ENCODE measurements around the gene NKIRAS2.

NKIRAS2 gene

DNA sequence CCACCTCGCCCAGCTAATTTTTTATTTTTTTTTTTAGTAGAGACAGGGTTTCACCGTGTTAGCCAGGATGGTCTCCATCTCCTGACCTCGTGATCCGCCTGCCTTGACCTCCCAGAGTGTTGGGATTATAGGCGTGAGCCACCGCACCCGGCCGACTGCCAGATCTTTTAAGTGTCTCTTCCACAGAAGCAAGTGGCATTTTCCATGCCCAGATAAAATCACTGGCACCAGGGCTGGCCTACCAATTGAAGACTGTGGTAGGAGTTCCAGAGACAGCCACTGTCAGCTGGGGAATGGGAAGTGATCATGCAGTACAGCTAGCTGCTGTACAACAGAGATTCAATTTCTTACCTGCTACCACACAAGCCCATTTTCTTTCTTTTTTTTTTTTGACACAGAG, 35.4 kb upstream of the NKIRAS2 start:
- no peak for TF ChIP-seq TAF1 (IDR thresholded peaks at IDR 0.05; ENCODE audit: low read depth)

DNA sequence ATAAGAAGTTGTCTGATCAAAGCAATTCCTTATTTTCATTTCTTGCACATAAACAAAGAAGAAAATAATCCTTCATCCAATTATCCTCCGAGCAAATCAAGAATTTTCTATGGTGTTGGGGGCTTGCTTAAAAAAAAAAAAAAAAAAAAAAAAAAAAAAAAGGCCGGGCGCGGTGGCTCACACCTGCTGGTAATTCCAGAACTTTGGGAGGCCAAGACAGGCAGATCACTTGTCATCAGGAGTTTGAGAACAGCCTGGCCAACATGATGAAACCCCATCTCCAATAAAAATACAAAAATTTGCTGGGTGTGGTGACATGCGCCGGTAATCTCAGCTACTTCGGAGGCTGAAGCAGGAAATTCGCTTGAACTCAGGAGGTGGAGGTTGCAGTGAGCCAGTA, 34.0 kb upstream of the NKIRAS2 start:
- TF ChIP-seq RAD21 (IDR thresholded peaks at IDR 0.05; ENCODE audit: low read depth) (no peak), CREB1 (IDR thresholded peaks at IDR 0.05; ENCODE audit: low read depth) (no peak), EGR1 (IDR thresholded peaks at IDR 0.05) (no peak), TAF1 (IDR thresholded peaks at IDR 0.05; ENCODE audit: low read depth) (no peak), CEBPB (IDR thresholded peaks at IDR 0.05) (no peak), ZBTB7A (IDR thresholded peaks at IDR 0.05; ENCODE audit: low read depth) (no peak), FOXM1 (IDR thresholded peaks at IDR 0.05; ENCODE audit: borderline replicate concordance, low read depth) (no peak), EP300 (IDR thresholded peaks at IDR 0.05; ENCODE audit: borderline replicate concordance) (no peak), TEAD4 (IDR thresholded peaks at IDR 0.05) (no peak), YY1 (IDR thresholded peaks at IDR 0.05; ENCODE audit: low read depth) (no peak), NFIC (IDR thresholded peaks at IDR 0.05) (no peak), TCF12 (IDR thresholded peaks at IDR 0.05; ENCODE audit: low read depth) (no peak)
- TF ChIP-seq, protein P1, sequence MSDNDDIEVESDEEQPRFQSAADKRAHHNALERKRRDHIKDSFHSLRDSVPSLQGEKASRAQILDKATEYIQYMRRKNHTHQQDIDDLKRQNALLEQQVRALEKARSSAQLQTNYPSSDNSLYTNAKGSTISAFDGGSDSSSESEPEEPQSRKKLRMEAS (IDR thresholded peaks at IDR 0.05) = no peak
- TF ChIP-seq, protein P2, sequence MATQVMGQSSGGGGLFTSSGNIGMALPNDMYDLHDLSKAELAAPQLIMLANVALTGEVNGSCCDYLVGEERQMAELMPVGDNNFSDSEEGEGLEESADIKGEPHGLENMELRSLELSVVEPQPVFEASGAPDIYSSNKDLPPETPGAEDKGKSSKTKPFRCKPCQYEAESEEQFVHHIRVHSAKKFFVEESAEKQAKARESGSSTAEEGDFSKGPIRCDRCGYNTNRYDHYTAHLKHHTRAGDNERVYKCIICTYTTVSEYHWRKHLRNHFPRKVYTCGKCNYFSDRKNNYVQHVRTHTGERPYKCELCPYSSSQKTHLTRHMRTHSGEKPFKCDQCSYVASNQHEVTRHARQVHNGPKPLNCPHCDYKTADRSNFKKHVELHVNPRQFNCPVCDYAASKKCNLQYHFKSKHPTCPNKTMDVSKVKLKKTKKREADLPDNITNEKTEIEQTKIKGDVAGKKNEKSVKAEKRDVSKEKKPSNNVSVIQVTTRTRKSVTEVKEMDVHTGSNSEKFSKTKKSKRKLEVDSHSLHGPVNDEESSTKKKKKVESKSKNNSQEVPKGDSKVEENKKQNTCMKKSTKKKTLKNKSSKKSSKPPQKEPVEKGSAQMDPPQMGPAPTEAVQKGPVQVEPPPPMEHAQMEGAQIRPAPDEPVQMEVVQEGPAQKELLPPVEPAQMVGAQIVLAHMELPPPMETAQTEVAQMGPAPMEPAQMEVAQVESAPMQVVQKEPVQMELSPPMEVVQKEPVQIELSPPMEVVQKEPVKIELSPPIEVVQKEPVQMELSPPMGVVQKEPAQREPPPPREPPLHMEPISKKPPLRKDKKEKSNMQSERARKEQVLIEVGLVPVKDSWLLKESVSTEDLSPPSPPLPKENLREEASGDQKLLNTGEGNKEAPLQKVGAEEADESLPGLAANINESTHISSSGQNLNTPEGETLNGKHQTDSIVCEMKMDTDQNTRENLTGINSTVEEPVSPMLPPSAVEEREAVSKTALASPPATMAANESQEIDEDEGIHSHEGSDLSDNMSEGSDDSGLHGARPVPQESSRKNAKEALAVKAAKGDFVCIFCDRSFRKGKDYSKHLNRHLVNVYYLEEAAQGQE (IDR thresholded peaks at IDR 0.05; ENCODE audit: low read depth) = no peak
- TF ChIP-seq, protein P3, sequence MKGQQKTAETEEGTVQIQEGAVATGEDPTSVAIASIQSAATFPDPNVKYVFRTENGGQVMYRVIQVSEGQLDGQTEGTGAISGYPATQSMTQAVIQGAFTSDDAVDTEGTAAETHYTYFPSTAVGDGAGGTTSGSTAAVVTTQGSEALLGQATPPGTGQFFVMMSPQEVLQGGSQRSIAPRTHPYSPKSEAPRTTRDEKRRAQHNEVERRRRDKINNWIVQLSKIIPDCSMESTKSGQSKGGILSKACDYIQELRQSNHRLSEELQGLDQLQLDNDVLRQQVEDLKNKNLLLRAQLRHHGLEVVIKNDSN (IDR thresholded peaks at IDR 0.05) = no peak

DNA sequence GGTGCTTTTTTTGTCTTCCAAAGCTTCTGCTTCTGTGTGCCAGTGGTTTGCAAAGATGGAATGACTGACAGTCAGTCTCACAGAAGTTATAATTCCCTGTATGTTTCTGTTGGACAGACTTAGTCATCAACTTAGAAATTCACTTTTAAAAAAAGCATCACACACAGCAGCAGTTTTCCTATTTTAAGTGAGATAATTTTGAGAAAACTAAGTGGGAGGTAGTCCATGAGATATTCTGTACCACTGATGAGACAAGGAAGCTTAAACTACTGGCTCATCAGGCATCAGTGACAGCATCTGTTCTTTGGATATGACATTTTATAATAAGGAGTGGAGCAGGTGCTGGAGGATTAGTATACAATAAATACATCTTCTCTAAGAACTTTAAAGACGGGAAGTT, 33.3 kb upstream of the NKIRAS2 start:
- TF ChIP-seq CEBPB (IDR thresholded peaks at IDR 0.05) = no peak
- TF ChIP-seq CREB1 (IDR thresholded peaks at IDR 0.05; ENCODE audit: low read depth) = no peak
- TF ChIP-seq, protein P1 (IDR thresholded peaks at IDR 0.05) = no peak
- TF ChIP-seq TCF12 (IDR thresholded peaks at IDR 0.05; ENCODE audit: low read depth) = no peak
- TF ChIP-seq, protein P3 (IDR thresholded peaks at IDR 0.05) = no peak
- TF ChIP-seq EP300 (IDR thresholded peaks at IDR 0.05; ENCODE audit: borderline replicate concordance) = no peak
- no peak for TF ChIP-seq EGR1 (IDR thresholded peaks at IDR 0.05)
- TF ChIP-seq TAF1 (IDR thresholded peaks at IDR 0.05; ENCODE audit: low read depth) = no peak
- TF ChIP-seq, protein P2 (IDR thresholded peaks at IDR 0.05; ENCODE audit: low read depth) = no peak
- TF ChIP-seq NFIC (IDR thresholded peaks at IDR 0.05) = no peak
- TF ChIP-seq TEAD4 (IDR thresholded peaks at IDR 0.05) = no peak
- no peak for TF ChIP-seq YY1 (IDR thresholded peaks at IDR 0.05; ENCODE audit: low read depth)
- TF ChIP-seq ZBTB7A (IDR thresholded peaks at IDR 0.05; ENCODE audit: low read depth) = no peak

DNA sequence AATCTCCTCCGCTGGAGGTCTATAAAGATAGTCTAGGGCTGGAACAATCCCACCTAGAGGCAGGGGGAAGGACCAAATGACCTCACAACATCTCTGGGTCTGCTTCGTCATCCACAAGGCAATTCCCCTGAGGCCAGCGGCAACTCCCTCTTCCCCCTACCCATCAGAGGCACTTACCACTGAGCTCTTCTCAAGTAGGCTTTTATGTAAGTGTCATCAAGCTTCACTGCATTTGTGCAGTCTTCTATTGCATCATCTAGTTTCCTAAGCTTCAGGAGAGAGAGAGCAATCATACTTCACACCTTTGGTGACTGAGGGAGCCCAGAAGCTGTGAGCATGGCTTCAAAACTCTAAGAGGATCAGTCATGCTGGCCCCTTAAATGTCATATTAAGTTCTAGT, 32.2 kb upstream of the NKIRAS2 start:
- no peak for TF ChIP-seq TCF12 (IDR thresholded peaks at IDR 0.05; ENCODE audit: low read depth)
- TF ChIP-seq NFIC (IDR thresholded peaks at IDR 0.05) = no peak
- TF ChIP-seq YY1 (IDR thresholded peaks at IDR 0.05; ENCODE audit: low read depth) = no peak
- TF ChIP-seq EP300 (IDR thresholded peaks at IDR 0.05; ENCODE audit: borderline replicate concordance) = no peak
- TF ChIP-seq, protein P2 (IDR thresholded peaks at IDR 0.05; ENCODE audit: low read depth) = no peak

DNA sequence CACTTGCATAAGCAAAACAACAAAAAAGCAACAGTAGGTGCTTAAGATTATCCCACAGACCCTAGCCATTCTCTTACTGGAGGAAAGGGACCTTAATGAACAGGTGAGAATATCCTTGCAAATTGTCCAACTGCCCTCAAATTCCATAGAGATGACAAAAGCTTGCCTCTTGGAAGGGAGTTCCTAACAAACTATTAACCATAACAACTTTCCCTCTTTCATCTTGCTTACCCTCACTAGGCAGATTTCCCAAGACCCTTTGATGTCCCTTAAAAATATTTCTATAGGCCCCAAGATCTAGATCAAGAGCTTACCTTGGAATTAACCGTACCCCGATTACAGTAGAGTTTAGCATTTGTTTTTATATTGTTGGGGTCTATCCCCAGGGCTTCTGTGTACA, 31.5 kb upstream of the NKIRAS2 start:
- TF ChIP-seq RAD21 (IDR thresholded peaks at IDR 0.05; ENCODE audit: low read depth) (no peak), ZBTB7A (IDR thresholded peaks at IDR 0.05; ENCODE audit: low read depth) (no peak), YY1 (IDR thresholded peaks at IDR 0.05; ENCODE audit: low read depth) (no peak), CREB1 (IDR thresholded peaks at IDR 0.05; ENCODE audit: low read depth) (no peak)

Data from Ishikawa (cell line).